Thymus (tissue), 11 donors: ENCODE measurements around the gene RAP1GAP. TPM values are rescaled to one million over a fixed set of nuclear protein-coding genes. Genes with fewer than 3 reads are reported as not detected.

Experiments used
- DNase-seq, 9 donors: peaks; one replicate each; pipeline ENCODE4 v3.0.0-alpha.2; 2013; ENCODE audit warnings: low spot score in 9 of 9, low read depth in 6 of 9, missing footprints in 1 of 9
- H3K27ac ChIP-seq, 2 donors: one replicate each; pipeline ENCODE4 v1.5.1; 2013; ENCODE audit warnings: control low read depth in 1 of 2, low read depth in 1 of 2, low read length in 1 of 2, mild to moderate bottlenecking in 1 of 2, moderate library complexity in 1 of 2
- H3K27me3 ChIP-seq, 2 donors: one replicate each; pipeline ENCODE4 v1.5.1; 2013; ENCODE audit warnings: low read length in 1 of 2; ENCODE audit not compliant: control insufficient read depth in 2 of 2, insufficient read depth in 1 of 2
- H3K36me3 ChIP-seq, 2 donors: one replicate each; pipeline ENCODE4 v1.5.1; 2013; ENCODE audit warnings: low read length in 1 of 2, mild to moderate bottlenecking in 1 of 2, moderate library complexity in 1 of 2; ENCODE audit not compliant: control insufficient read depth in 2 of 2, insufficient read depth in 2 of 2
- H3K4me1 ChIP-seq, 2 donors: one replicate each; pipeline ENCODE4 v1.5.1; 2013; ENCODE audit warnings: low read length in 2 of 2; ENCODE audit not compliant: control insufficient read depth in 2 of 2, insufficient read depth in 2 of 2
- H3K4me3 ChIP-seq, 2 donors: one replicate each; pipeline ENCODE4 v1.5.1; 2013; ENCODE audit warnings: low read length in 2 of 2, control low read depth in 1 of 2, mild to moderate bottlenecking in 1 of 2
- H3K9me3 ChIP-seq, 2 donors: one replicate each; pipeline ENCODE4 v1.5.1; 2013; ENCODE audit warnings: low read length in 1 of 2, mild to moderate bottlenecking in 1 of 2; ENCODE audit not compliant: control insufficient read depth in 2 of 2, insufficient read depth in 1 of 2
- WGBS: extraction: QIAGEN DNeasy Blood & Tissue Kit; methylation state at CpG from one replicate; pipeline ENCODE4 v1.1.7; 2013; 5-methylcytosine and 5-hydroxymethylcytosine counted together
- polyA plus RNA-seq: library from polyadenylated mRNA; stranded (reverse); fragments of 200-250 nt; gene quantifications from one replicate; pipeline ENCODE4 v1.2.3, GENCODE V29; 2013
- total RNA-seq: library from RNA; stranded (reverse); fragments of 120-200 nt; gene quantifications from one replicate; pipeline ENCODE4 v1.2.4, GENCODE V29; 2013
- donor health status: healthy.

The RAP1GAP gene
- total and polyA plus RNA-seq, 2 donors: 1.6 to 3.5 TPM

GRCh38 chr1:21702780-21703179, 33.6 kb upstream of the RAP1GAP start:
- WGBS: 97% methylated on average over 4 of the region's 4 CpGs
- no peak overlapping the region for H3K4me3 ChIP-seq
- H3K9me3 ChIP-seq: no peaks in the 10 kb centered on the region
- peaks cover 0 to 5% of the 10 kb centered on the region in 2 donors for H3K4me1 ChIP-seq
- no peak for DNase-seq
- peaks cover 38 to 57% of the 10 kb centered on the region in 2 donors for H3K36me3 ChIP-seq
- no peak overlapping the region for H3K27ac ChIP-seq
- no peaks in the 10 kb centered on the region for H3K27me3 ChIP-seq

- no peaks in the 10 kb centered on the region for H3K9me3 ChIP-seq
- no peaks in the 10 kb centered on the region for H3K27me3 ChIP-seq
- H3K4me1 ChIP-seq: peaks cover 0 to 5% of the 10 kb centered on the region in 2 donors
- DNase-seq: no peak
- peaks cover 38 to 56% of the 10 kb centered on the region in 2 donors for H3K36me3 ChIP-seq
- WGBS: 98% methylated on average over 6 of the region's 6 CpGs
- no peak overlapping the region for H3K4me3 ChIP-seq
- H3K27ac ChIP-seq: no peak overlapping the region
These were observed 32.2 kb upstream of the RAP1GAP start for GRCh38 chr1:21701401-21701800.

- DNase-seq: peak in 3 of 9 donors; percentile 5 to 49 (median 7)
- Histone ChIP-seq H3K4me1 (peaks cover 0 to 5% of the 10 kb centered on the region in 2 donors), H3K36me3 (peaks cover 37 to 48% of the 10 kb centered on the region in 2 donors), H3K9me3 (no peaks in the 10 kb centered on the region), H3K27me3 (no peaks in the 10 kb centered on the region), H3K27ac (no peak overlapping the region), H3K4me3 (no peak overlapping the region)
- 14% methylated on average over 4 of the region's 4 CpGs for WGBS
These were observed 30.9 kb upstream of the RAP1GAP start for GRCh38 chr1:21700094-21700493.

GRCh38 chr1:21696931-21697330, 27.8 kb upstream of the RAP1GAP start:
- Histone ChIP-seq H3K27me3 (no peaks in the 10 kb centered on the region), H3K36me3 (peaks cover 41 to 45% of the 10 kb centered on the region in 2 donors), H3K9me3 (no peaks in the 10 kb centered on the region), H3K4me3 (no peak overlapping the region), H3K27ac (no peak overlapping the region), H3K4me1 (peaks cover 0 to 5% of the 10 kb centered on the region in 2 donors)
- DNase-seq: no peak
- WGBS: 96% methylated on average over 6 of the region's 6 CpGs

DNA sequence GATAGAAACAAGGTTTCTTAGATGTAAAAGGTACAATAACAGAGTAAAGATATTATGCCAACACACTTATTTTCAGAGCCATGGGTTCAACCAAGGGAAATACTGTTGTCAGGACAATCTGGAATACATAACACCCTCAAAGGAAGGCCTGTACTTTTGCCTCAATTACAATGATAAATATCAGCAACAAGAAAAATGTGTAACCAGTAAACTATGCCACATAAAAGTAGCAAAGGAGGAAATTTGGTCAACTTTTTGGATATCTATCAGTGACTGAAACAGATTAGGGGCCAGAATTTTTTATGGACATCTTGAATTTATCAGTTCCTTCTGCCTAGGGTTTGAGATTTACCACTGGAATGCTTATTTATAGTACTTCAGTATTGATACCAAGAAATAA, 24.6 kb upstream of the RAP1GAP start:
- no peak overlapping the region for H3K27ac ChIP-seq
- no peaks in the 10 kb centered on the region for H3K4me1 ChIP-seq
- no peaks in the 10 kb centered on the region for H3K27me3 ChIP-seq
- no peak overlapping the region for H3K4me3 ChIP-seq
- DNase-seq: no peak
- peaks cover 40 to 53% of the 10 kb centered on the region in 2 donors for H3K36me3 ChIP-seq
- H3K9me3 ChIP-seq: no peaks in the 10 kb centered on the region

DNA sequence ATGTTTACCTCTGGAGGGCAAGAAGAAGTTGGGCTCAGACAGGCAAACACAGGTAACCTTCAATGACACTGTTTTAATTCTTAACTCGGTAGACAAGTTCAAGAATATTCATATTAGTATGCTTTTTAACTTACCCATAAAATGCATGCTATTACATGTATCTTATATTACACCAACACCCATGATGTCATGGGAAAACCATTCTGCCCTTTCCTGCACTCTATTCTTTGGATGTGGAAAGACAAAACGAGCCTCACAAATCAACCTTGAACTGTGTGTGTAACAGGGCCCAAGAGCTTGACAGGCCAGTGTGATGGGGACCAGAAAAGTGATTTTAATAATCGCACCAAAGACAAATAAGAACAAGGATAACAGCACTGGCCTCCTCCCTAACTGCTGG, 22.6 kb upstream of the RAP1GAP start:
- H3K4me1 ChIP-seq: no peaks in the 10 kb centered on the region
- H3K4me3 ChIP-seq: no peak overlapping the region
- H3K9me3 ChIP-seq: no peaks in the 10 kb centered on the region
- peaks cover 49 to 66% of the 10 kb centered on the region in 2 donors for H3K36me3 ChIP-seq
- no peaks in the 10 kb centered on the region for H3K27me3 ChIP-seq
- H3K27ac ChIP-seq: no peak overlapping the region
- no peak for DNase-seq
- 94% methylated on average over 3 of the region's 3 CpGs for WGBS

DNA sequence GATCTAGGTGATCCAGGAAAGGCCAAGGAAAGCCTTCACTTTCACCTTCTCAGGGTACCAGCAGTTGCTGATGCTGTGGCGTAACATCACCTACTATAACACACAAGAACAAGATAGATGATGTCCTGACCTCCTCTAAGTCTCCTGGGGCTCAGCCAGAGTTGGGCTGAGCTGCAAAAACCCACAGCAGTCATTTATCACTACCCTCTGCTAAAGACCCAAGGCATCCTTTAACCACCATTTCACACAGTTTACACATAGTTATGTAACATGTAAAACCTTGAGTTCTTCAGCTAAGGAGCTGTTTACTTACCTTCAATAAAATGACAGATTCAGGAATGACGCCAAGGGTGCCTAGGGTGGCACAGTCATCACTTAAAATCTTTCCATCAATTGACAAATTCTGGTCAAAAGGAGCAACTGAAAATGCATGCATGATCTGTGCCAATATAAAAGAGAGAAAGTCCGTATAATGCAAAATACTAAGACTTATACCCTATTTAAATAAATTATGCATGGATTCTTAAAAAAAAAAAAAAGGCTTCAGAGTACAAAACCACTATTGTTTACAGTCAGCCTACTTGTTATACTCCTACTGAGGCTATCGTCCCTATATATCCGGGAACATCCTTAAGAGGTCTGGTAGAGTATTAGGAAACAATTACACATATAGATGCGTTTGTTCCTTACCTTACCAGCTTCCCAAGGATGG, 20.7 kb upstream of the RAP1GAP start:
- Histone ChIP-seq H3K27me3 (no peaks in the 10 kb centered on the region), H3K4me3 (no peak overlapping the region), H3K36me3 (peaks cover 54 to 75% of the 10 kb centered on the region in 2 donors), H3K27ac (no peak overlapping the region), H3K4me1 (no peaks in the 10 kb centered on the region), H3K9me3 (no peaks in the 10 kb centered on the region)
- WGBS: over 99% methylated on average over 6 of the region's 6 CpGs
- no peak for DNase-seq

GRCh38 chr1:21687081-21687529, 17.9 kb upstream of the RAP1GAP start:
- H3K9me3 ChIP-seq: no peaks in the 10 kb centered on the region
- 98% methylated on average over 2 of the region's 2 CpGs for WGBS
- no peak for DNase-seq
- no peaks in the 10 kb centered on the region for H3K27me3 ChIP-seq
- peaks cover 47 to 59% of the 10 kb centered on the region in 2 donors for H3K36me3 ChIP-seq
- H3K27ac ChIP-seq: no peak overlapping the region
- H3K4me3 ChIP-seq: no peak overlapping the region
- no peaks in the 10 kb centered on the region for H3K4me1 ChIP-seq

GRCh38 chr1:21685946-21686678, 17.0 kb upstream of the RAP1GAP start:
- Histone ChIP-seq H3K36me3 (peaks cover 38 to 55% of the 10 kb centered on the region in 2 donors), H3K4me3 (no peak overlapping the region), H3K27me3 (no peaks in the 10 kb centered on the region), H3K4me1 (no peaks in the 10 kb centered on the region), H3K9me3 (no peaks in the 10 kb centered on the region), H3K27ac (no peak overlapping the region)
- 99% methylated on average over 4 of the region's 4 CpGs for WGBS
- no peak for DNase-seq
